WTC11 (cell line): ENCODE measurements around the gene NOX5. TPM values are rescaled to one million over a fixed set of nuclear protein-coding genes. Genes with fewer than 3 reads are reported as not detected.

Experiments used
- ATAC-seq: fragments of 200-7000 bp; cut with Tn5 transposase; 2 replicates; pipeline ENCODE4 v1.10.0; 2021; ENCODE audit warnings: mild to moderate bottlenecking, moderate library complexity
- CTCF ChIA-PET: fragments of 300-600 bp; sonication (Branson Sonifier 250); formaldehyde crosslinking; loops from one replicate; lab custom pipeline; 2021; ENCODE audit warnings: antibody characterized with exemption; lab: Charles Lee
- POLR2A ChIA-PET: fragments of 350-600 bp; sonication (Branson Sonifier 250); formaldehyde crosslinking; loops from one replicate; lab custom pipeline; 2021; ENCODE audit warnings: antibody characterized with exemption; lab: Charles Lee
- DNase-seq: peaks from one replicate; pipeline ENCODE4 v3.0.0; 2021; ENCODE audit warnings: low spot score
- H3K27ac Mint-ChIP-seq: 2 replicates; pipeline ENCODE4 v1.8.0; 2021; ENCODE audit warnings: mixed read lengths
- H3K27me3 Mint-ChIP-seq: 2 replicates; pipeline ENCODE4 v1.8.0; 2021; ENCODE audit warnings: low read depth, mild to moderate bottlenecking, moderate library complexity, mixed read lengths
- H3K36me3 Mint-ChIP-seq: 2 replicates; pipeline ENCODE4 v1.8.0; 2021; ENCODE audit warnings: mixed read lengths
- H3K4me1 Mint-ChIP-seq: 2 replicates; pipeline ENCODE4 v1.8.0; 2022; ENCODE audit warnings: mixed read lengths
- H3K4me3 Mint-ChIP-seq: 2 replicates; pipeline ENCODE4 v1.8.0; 2021; ENCODE audit warnings: mild to moderate bottlenecking, moderate library complexity, mixed read lengths
- H3K9me3 Mint-ChIP-seq: 2 replicates; pipeline ENCODE4 v1.8.0; 2021; ENCODE audit warnings: mixed read lengths
- ARID4B ChIP-seq: sonication (generic); formaldehyde crosslinking; IDR thresholded peaks from 2 replicates; pipeline ENCODE4 v1.8.0; 2023; ENCODE audit warnings: missing genetic modification reagents, mild to moderate bottlenecking, borderline replicate concordance
- ATF2 ChIP-seq: sonication (generic); formaldehyde crosslinking; IDR thresholded peaks from 2 replicates; pipeline ENCODE4 v1.8.1; 2022; ENCODE audit warnings: low read depth, missing genetic modification reagents, borderline replicate concordance
- FOXP1 ChIP-seq: sonication (generic); formaldehyde crosslinking; IDR thresholded peaks from 2 replicates; pipeline ENCODE4 v1.8.0; 2022; ENCODE audit warnings: missing genetic modification reagents, mild to moderate bottlenecking, moderate library complexity, borderline replicate concordance
- FOXP4 ChIP-seq: sonication (generic); formaldehyde crosslinking; IDR thresholded peaks from 2 replicates; pipeline ENCODE4 v1.8.0; 2022; ENCODE audit warnings: mild to moderate bottlenecking, missing genetic modification reagents
- GABPB1 ChIP-seq: sonication (generic); formaldehyde crosslinking; IDR thresholded peaks from 2 replicates; pipeline ENCODE4 v1.8.1; 2023; ENCODE audit warnings: mild to moderate bottlenecking, missing genetic modification reagents
- GRHL2 ChIP-seq: fragments of 250-450 bp; sonication (Bioruptor Pico); IDR thresholded peaks from 2 replicates; pipeline ENCODE4 v1.8.0; 2022; ENCODE audit warnings: mild to moderate bottlenecking, moderate library complexity; ENCODE audit not compliant: insufficient replicate concordance, severe bottlenecking
- HMGA2 ChIP-seq: fragments of 250-450 bp; sonication (Bioruptor Pico); IDR thresholded peaks from 2 replicates; pipeline ENCODE4 v1.4.0; 2021; ENCODE audit warnings: mild to moderate bottlenecking, moderate library complexity
- HMGXB4 ChIP-seq: sonication (generic); formaldehyde crosslinking; IDR thresholded peaks from 2 replicates; pipeline ENCODE4 v1.8.1; 2023; ENCODE audit warnings: mild to moderate bottlenecking, moderate library complexity, missing genetic modification reagents
- IRF2 ChIP-seq: sonication (generic); formaldehyde crosslinking; IDR thresholded peaks from 2 replicates; pipeline ENCODE4 v1.8.0; 2022; ENCODE audit warnings: low read depth, missing genetic modification reagents, borderline replicate concordance
- NFE2L1 ChIP-seq: sonication (generic); formaldehyde crosslinking; IDR thresholded peaks from 2 replicates; pipeline ENCODE4 v1.8.1; 2023; ENCODE audit warnings: missing genetic modification reagents
- NR3C1 ChIP-seq: sonication (generic); formaldehyde crosslinking; conservative IDR thresholded peaks from 2 replicates; pipeline ENCODE4 v1.8.1; 2023; ENCODE audit warnings: low read depth, mild to moderate bottlenecking, missing genetic modification reagents
- OVOL2 ChIP-seq: fragments of 250-450 bp; sonication (Bioruptor Pico); IDR thresholded peaks from 2 replicates; pipeline ENCODE4 v1.9.0; 2021; ENCODE audit warnings: mild to moderate bottlenecking, borderline replicate concordance
- PRDM15 ChIP-seq: sonication (generic); formaldehyde crosslinking; IDR thresholded peaks from 2 replicates; pipeline ENCODE4 v1.8.0; 2022; ENCODE audit warnings: missing genetic modification reagents
- SP1 ChIP-seq: sonication (generic); formaldehyde crosslinking; conservative IDR thresholded peaks from 2 replicates; pipeline ENCODE4 v1.8.1; 2022; ENCODE audit warnings: missing genetic modification reagents
- STAT6 ChIP-seq: sonication (generic); formaldehyde crosslinking; conservative IDR thresholded peaks from 2 replicates; pipeline ENCODE4 v1.8.1; 2023; ENCODE audit warnings: mild to moderate bottlenecking, low read depth, missing genetic modification reagents, moderate library complexity
- ZNF232 ChIP-seq: sonication (generic); formaldehyde crosslinking; IDR thresholded peaks from 2 replicates; pipeline ENCODE4 v1.8.0; 2022; ENCODE audit warnings: mild to moderate bottlenecking, missing genetic modification reagents
- total RNA-seq: library from RNA; stranded (reverse); gene quantifications from 3 replicates; pipeline ENCODE4 v1.2.3, GENCODE V29; 2021
- TF ChIP-seq, protein P1 (sequence below): sonication (generic); formaldehyde crosslinking; IDR thresholded peaks from 2 replicates; pipeline ENCODE4 v1.8.0; 2022; ENCODE audit warnings: mild to moderate bottlenecking, missing genetic modification reagents

Gene NOX5
- total RNA-seq, 1 experiment from 2014 or later = not detected

GRCh38 chr15:69089258-69089657 lies 74.8 kb downstream of the NOX5 start:
- Mint-ChIP-seq H3K27me3 (peaks cover 15% of the 10 kb centered on the region), H3K9me3 (no peaks in the 10 kb centered on the region), H3K36me3 (no peaks in the 10 kb centered on the region), H3K4me1 (peaks cover 98% of the 10 kb centered on the region), H3K27ac (peak overlapping the region; percentile 99), H3K4me3 (peak overlapping the region; percentile 49)
- ChIA-PET POLR2A (interaction anchor here (0.8 to 1.0 kb wide), 2 partner anchors 9 to 11 kb away, joined by 3 read pairs; no protein-coding TSS in a partner anchor), CTCF (interaction anchor here (1.0 to 1.8 kb wide), 8 partner anchors 14 to 535 kb away, joined by 3 to 5 read pairs (median 4); no protein-coding TSS in a partner anchor)
- no peak for DNase-seq
- no peak for ATAC-seq
- no peak for TF ChIP-seq PRDM15 (CRISPR knock-in tag)
- no peak for TF ChIP-seq GABPB1 (CRISPR knock-in tag)
- TF ChIP-seq NFE2L1 (CRISPR knock-in tag) = peak; percentile 73; the same call in 1 of the 2 replicates
- no peak for TF ChIP-seq ZNF232 (CRISPR knock-in tag)
- 0 out of 2 replicates have a peak, but pooled peaks have one; percentile 23 for TF ChIP-seq SP1 (CRISPR knock-in tag)
- TF ChIP-seq, protein P1, sequence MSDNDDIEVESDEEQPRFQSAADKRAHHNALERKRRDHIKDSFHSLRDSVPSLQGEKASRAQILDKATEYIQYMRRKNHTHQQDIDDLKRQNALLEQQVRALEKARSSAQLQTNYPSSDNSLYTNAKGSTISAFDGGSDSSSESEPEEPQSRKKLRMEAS (CRISPR knock-in tag) = no peak
- TF ChIP-seq HMGXB4 = no peak
- no peak for TF ChIP-seq ARID4B (CRISPR knock-in tag)
- no peak for TF ChIP-seq NR3C1 (CRISPR knock-in tag)
- TF ChIP-seq HMGA2 = no peak
- no peak for TF ChIP-seq GRHL2 (CRISPR knock-in tag)
- TF ChIP-seq IRF2 (CRISPR knock-in tag) = no peak
- TF ChIP-seq OVOL2 (CRISPR knock-in tag) = no peak
- TF ChIP-seq FOXP4 (CRISPR knock-in tag) = peak; percentile 88; the same call in 1 of the 2 replicates
- TF ChIP-seq FOXP1 (CRISPR knock-in tag) = no peak
- no peak for TF ChIP-seq STAT6 (CRISPR knock-in tag)
- no peak for TF ChIP-seq ATF2
